AG04450 (cell line): ENCODE measurements around the gene TNFSF11. TPM values are rescaled to one million over a fixed set of nuclear protein-coding genes. Genes with fewer than 3 reads are reported as not detected.

Experiments used
- CTCF ChIA-PET: fragments of 300-600, 350-600 bp; formaldehyde crosslinking; extraction: SDS; loops from one replicate; lab custom pipeline; 2022; ENCODE audit warnings: antibody characterized with exemption, inconsistent platforms; lab: Charles Lee
- POLR2A ChIA-PET: fragments of 350-600 bp; formaldehyde crosslinking; extraction: SDS; loops from one replicate; lab custom pipeline; 2021; ENCODE audit warnings: antibody characterized with exemption, inconsistent platforms; lab: Yijun Ruan, JAX
- DNase-seq: peaks from one replicate; pipeline ENCODE4 v3.0.0-alpha.2; 2011; ENCODE audit warnings: low read depth, low spot score
- H3K27ac ChIP-seq: one replicate; pipeline ENCODE4 v1.5.1; 2012; ENCODE audit warnings: low read depth, low read length, control low read depth
- H3K27me3 ChIP-seq: one replicate; pipeline ENCODE4 v1.6.0; 2012; ENCODE audit warnings: low read length; ENCODE audit not compliant: control insufficient read depth, insufficient read depth
- H3K4me3 ChIP-seq: 2 replicates; pipeline ENCODE4 v1.5.1; 2011; ENCODE audit warnings: mild to moderate bottlenecking, low read depth, low read length, control low read depth
- H3K9me3 ChIP-seq: 2 replicates; pipeline ENCODE4 v1.5.1; 2012; ENCODE audit warnings: low read length; ENCODE audit not compliant: control insufficient read depth, insufficient read depth
- CTCF ChIP-seq: IDR thresholded peaks from 2 replicates; pipeline ENCODE4 v1.5.1; 2011; ENCODE audit warnings: low read depth, low read length, control low read depth, inconsistent platforms
- polyA plus RNA-seq: library from polyadenylated mRNA; depleted of rRNA; stranded (reverse); fragments of >200 nt; gene quantifications from 2 replicates; pipeline ENCODE4 v1.2.3, GENCODE V29; 2011; rRNA removed

Gene TNFSF11
- polyA plus RNA-seq, 1 experiment, result not detected

- H3K9me3 ChIP-seq, result no peaks in the 10 kb centered on the region
- H3K4me3 ChIP-seq, result no peak overlapping the region
- no peak for TF ChIP-seq CTCF
- H3K27ac ChIP-seq, result no peak overlapping the region
- ChIA-PET POLR2A (no interaction called here), CTCF (interaction anchor here (0.9 kb wide), 1 partner anchor 9 kb away, joined by 3 read pairs; no protein-coding TSS in a partner anchor)
- H3K27me3 ChIP-seq, result peaks cover 47% of the 10 kb centered on the region
- no peak for DNase-seq
Measured at GRCh38 chr13:42654722-42655121, 80.8 kb downstream of the TNFSF11 start.

- no peak for TF ChIP-seq CTCF
- peaks cover 43% of the 10 kb centered on the region for H3K27me3 ChIP-seq
- ChIA-PET POLR2A (no interaction called here), CTCF (no interaction called here)
- no peaks in the 10 kb centered on the region for H3K9me3 ChIP-seq
- H3K4me3 ChIP-seq, result no peak overlapping the region
- DNase-seq, result no peak
- H3K27ac ChIP-seq, result no peak overlapping the region
Measured at GRCh38 chr13:42656161-42656560, 82.2 kb downstream of the TNFSF11 start.

GRCh38 chr13:42656958-42657357 lies 83.0 kb downstream of the TNFSF11 start:
- Histone ChIP-seq H3K9me3 (no peaks in the 10 kb centered on the region), H3K27me3 (peaks cover 43% of the 10 kb centered on the region), H3K4me3 (no peak overlapping the region), H3K27ac (no peak overlapping the region)
- ChIA-PET POLR2A (no interaction called here), CTCF (no interaction called here)
- DNase-seq, result no peak
- no peak for TF ChIP-seq CTCF

Other genes starting within 250 kb of the TNFSF11 start
- 0.02 TPM in 2 replicates for gene FAM216B, start 207.4 kb downstream of the TNFSF11 start, polyA plus RNA-seq